Caco-2 (cell line): ENCODE results near the gene CDC42. TPM values are rescaled to one million over a fixed set of nuclear protein-coding genes. Genes with fewer than 3 reads are reported as not detected.

Experiments
- BruUV-seq: library from RNA; stranded (reverse); fragments of 400-500 nt; replicated peaks from 2 replicates; lab custom pipeline; 2021; lab: Mats Ljungman, UMichigan
- CTCF ChIA-PET: fragments of 300-600 bp; sonication (Branson Sonifier 250); formaldehyde crosslinking; loops from one replicate; lab custom pipeline; 2022; ENCODE audit warnings: antibody characterized with exemption; lab: Charles Lee
- POLR2A ChIA-PET: fragments of 300-600 bp; sonication (Branson Sonifier 250); formaldehyde crosslinking; loops from one replicate; lab custom pipeline; 2022; ENCODE audit warnings: antibody characterized with exemption; lab: Charles Lee
- DNase-seq, 2 experiments: peaks; one replicate each; pipeline versions ENCODE4 v3.0.0 to v3.0.0-alpha.2; 2020 to 2022
- H3K27me3 ChIP-seq: replicated peaks from 2 replicates; pipeline ENCODE4 v1.6.0; 2011; ENCODE audit warnings: low read length; ENCODE audit not compliant: control insufficient read depth, insufficient read depth
- H3K36me3 ChIP-seq: 2 replicates; pipeline ENCODE4 v1.5.1; 2011; ENCODE audit warnings: low read length; ENCODE audit not compliant: control insufficient read depth, insufficient read depth
- H3K4me1 ChIP-seq: fragments of 250-450 bp; sonication (Bioruptor Pico); 2 replicates; pipeline ENCODE4 v1.5.1; 2020; ENCODE audit warnings: mild to moderate bottlenecking
- H3K4me3 ChIP-seq: 2 replicates; pipeline ENCODE4 v1.5.1; 2011; ENCODE audit warnings: low read depth, mild to moderate bottlenecking, control low read depth, low read length
- H3K9me3 ChIP-seq: fragments of 250-450 bp; sonication (Bioruptor Pico); 2 replicates; pipeline ENCODE4 v1.5.1; 2020; ENCODE audit warnings: mild to moderate bottlenecking, moderate library complexity
- H3K27ac Mint-ChIP-seq: one replicate; pipeline ENCODE4 v1.8.0; 2022; ENCODE audit warnings: mixed read lengths; ENCODE audit not compliant: unreplicated experiment
- H3K27me3 Mint-ChIP-seq: one replicate; pipeline ENCODE4 v1.8.0; 2022; ENCODE audit warnings: mixed read lengths; ENCODE audit not compliant: insufficient read depth, unreplicated experiment
- H3K36me3 Mint-ChIP-seq: one replicate; pipeline ENCODE4 v1.8.0; 2022; ENCODE audit warnings: mild to moderate bottlenecking, mixed read lengths; ENCODE audit not compliant: insufficient read depth, unreplicated experiment
- H3K4me1 Mint-ChIP-seq: one replicate; pipeline ENCODE4 v1.8.0; 2022; ENCODE audit warnings: low read depth, mixed read lengths; ENCODE audit not compliant: unreplicated experiment
- H3K4me3 Mint-ChIP-seq: one replicate; pipeline ENCODE4 v1.8.0; 2022; ENCODE audit warnings: mild to moderate bottlenecking, moderate library complexity, mixed read lengths; ENCODE audit not compliant: unreplicated experiment
- H3K9me3 Mint-ChIP-seq: one replicate; pipeline ENCODE4 v1.8.0; 2022; ENCODE audit warnings: mixed read lengths; ENCODE audit not compliant: unreplicated experiment
- CTCF ChIP-seq, 2 experiments: fragments of 200-600 bp in 1 of 2; IDR thresholded peaks; 1 replicate in 1 of 2; 2 replicates in 1 of 2; pipeline versions ENCODE4 v1.5.1 to v1.8.0; 2011 to 2022; ENCODE audit warnings: antibody characterized with exemption in 1 of 2, control low read depth in 1 of 2, inconsistent platforms in 1 of 2, low read depth in 1 of 2, low read length in 1 of 2, mild to moderate bottlenecking in 1 of 2, moderate library complexity in 1 of 2; ENCODE audit not compliant: insufficient read depth in 1 of 2, severe bottlenecking in 1 of 2, unreplicated experiment in 1 of 2
- intact Hi-C: fragments of 100-400 bp; cut with micrococcal nuclease; formaldehyde crosslinking; loops from one replicate; pipeline ENCODE4 v1.10.0; 2022; ENCODE audit not compliant: unreplicated experiment
- total RNA-seq: library from RNA; stranded (reverse); gene quantifications from 2 replicates; pipeline ENCODE4 v1.2.3, GENCODE V29; 2022

The CDC42 gene
- total RNA-seq, 1 experiment from 2014 or later: 240 TPM

- H3K27ac Mint-ChIP-seq: no peak overlapping the region
- H3K36me3 ChIP-seq: no peaks in the 10 kb centered on the region
- H3K27me3 Mint-ChIP-seq: no peaks in the 10 kb centered on the region
- H3K4me3 ChIP-seq: no peak overlapping the region
- ChIA-PET POLR2A (no interaction called here), CTCF (no interaction called here)
- no TSS peak for BruUV-seq
- no peaks in the 10 kb centered on the region for H3K9me3 ChIP-seq
- intact Hi-C loops: no loop called here
- no peak for DNase-seq
- no peak for TF ChIP-seq CTCF (IDR thresholded peaks at IDR 0.05; ENCODE audit: insufficient read depth in 1 of 2, low read depth in 1 of 2, low read length in 1 of 2, severe bottlenecking in 1 of 2, unreplicated experiment in 1 of 2)
- H3K4me3 Mint-ChIP-seq: no peak overlapping the region
- peaks cover 67% of the 10 kb centered on the region for H3K36me3 Mint-ChIP-seq
- H3K4me1 Mint-ChIP-seq: peaks cover 14% of the 10 kb centered on the region
- no peaks in the 10 kb centered on the region for H3K27me3 ChIP-seq
- H3K9me3 Mint-ChIP-seq: no peaks in the 10 kb centered on the region
- H3K4me1 ChIP-seq: peaks cover 5% of the 10 kb centered on the region; the same call in 1 of the 2 replicates
Measured at GRCh38 chr1:22056936-22057335, 4.4 kb downstream of the CDC42 start.

- BruUV-seq: no TSS peak
- Mint-ChIP-seq H3K27me3 (no peaks in the 10 kb centered on the region), H3K36me3 (peaks cover 62% of the 10 kb centered on the region), H3K4me3 (no peak overlapping the region), H3K4me1 (peaks cover 21% of the 10 kb centered on the region), H3K27ac (no peak overlapping the region), H3K9me3 (no peaks in the 10 kb centered on the region)
- ChIA-PET CTCF (no interaction called here), POLR2A (no interaction called here)
- Histone ChIP-seq H3K27me3 (no peaks in the 10 kb centered on the region), H3K36me3 (no peaks in the 10 kb centered on the region), H3K4me1 (peaks cover 5% of the 10 kb centered on the region; the same call in 1 of the 2 replicates), H3K4me3 (no peak overlapping the region), H3K9me3 (no peaks in the 10 kb centered on the region)
- intact Hi-C loops: no loop called here
- TF ChIP-seq CTCF (IDR thresholded peaks at IDR 0.05; ENCODE audit: insufficient read depth in 1 of 2, low read depth in 1 of 2, low read length in 1 of 2, severe bottlenecking in 1 of 2, unreplicated experiment in 1 of 2): no peak
- DNase-seq: no peak
Measured at GRCh38 chr1:22057861-22058260, 5.4 kb downstream of the CDC42 start.

- POLR2A ChIA-PET: no interaction called here
- H3K36me3 Mint-ChIP-seq: peaks cover 55% of the 10 kb centered on the region
- H3K9me3 ChIP-seq: no peaks in the 10 kb centered on the region
- H3K4me1 ChIP-seq: no peaks in the 10 kb centered on the region
- CTCF ChIA-PET: no interaction called here
- H3K9me3 Mint-ChIP-seq: peaks cover 6% of the 10 kb centered on the region
- no peaks in the 10 kb centered on the region for H3K36me3 ChIP-seq
- no peak overlapping the region for H3K4me3 ChIP-seq
- no peak overlapping the region for H3K27ac Mint-ChIP-seq
- no peak for DNase-seq
- no peaks in the 10 kb centered on the region for H3K27me3 Mint-ChIP-seq
- peaks cover 41% of the 10 kb centered on the region for H3K4me1 Mint-ChIP-seq
- H3K27me3 ChIP-seq: no peaks in the 10 kb centered on the region
- H3K4me3 Mint-ChIP-seq: no peak overlapping the region
- intact Hi-C loops: no loop called here
- TF ChIP-seq CTCF (IDR thresholded peaks at IDR 0.05; ENCODE audit: insufficient read depth in 1 of 2, low read depth in 1 of 2, low read length in 1 of 2, severe bottlenecking in 1 of 2, unreplicated experiment in 1 of 2): no peak
- BruUV-seq: no TSS peak
Measured at GRCh38 chr1:22064751-22065402, 12.4 kb downstream of the CDC42 start.
